Liver (tissue), 9 donors: ENCODE data around the gene EHD1. TPM values are rescaled to one million over a fixed set of nuclear protein-coding genes. Genes with fewer than 3 reads are reported as not detected.

Experiments
- DNase-seq: peaks from one replicate; pipeline ENCODE4 v3.0.0-alpha.2; 2017; ENCODE audit warnings: low spot score
- H3K27ac ChIP-seq, 2 donors: one replicate each; pipeline ENCODE4 v1.7.0; 2013; ENCODE audit warnings: inconsistent platforms in 2 of 2, low read length in 2 of 2, control low read depth in 1 of 2, low read depth in 1 of 2, mild to moderate bottlenecking in 1 of 2
- H3K27me3 ChIP-seq, 4 donors: one replicate each; pipeline versions ENCODE4 v1.6.1 to v1.7.0; 2013; ENCODE audit warnings: low read length in 3 of 4, inconsistent platforms in 1 of 4, mild to moderate bottlenecking in 1 of 4, moderate library complexity in 1 of 4; ENCODE audit not compliant: control insufficient read depth in 4 of 4, insufficient read depth in 4 of 4
- H3K36me3 ChIP-seq, 4 donors: one replicate each; pipeline versions ENCODE4 v1.6.1 to v1.7.0; 2013; ENCODE audit warnings: low read length in 3 of 4, mild to moderate bottlenecking in 3 of 4, low read depth in 1 of 4, moderate library complexity in 1 of 4; ENCODE audit not compliant: control insufficient read depth in 4 of 4, insufficient read depth in 3 of 4
- H3K4me1 ChIP-seq, 4 donors: one replicate each; pipeline versions ENCODE4 v1.6.1 to v1.7.0; 2013; ENCODE audit warnings: low read length in 3 of 4, mild to moderate bottlenecking in 3 of 4, moderate library complexity in 1 of 4; ENCODE audit not compliant: control insufficient read depth in 4 of 4, insufficient read depth in 4 of 4
- H3K4me3 ChIP-seq, 3 donors: one replicate each; pipeline versions ENCODE4 v1.6.1 to v1.7.0; 2013; ENCODE audit warnings: low read length in 3 of 3, control low read depth in 1 of 3, low read depth in 1 of 3, mild to moderate bottlenecking in 1 of 3
- H3K9ac ChIP-seq, 2 donors: one replicate each; pipeline ENCODE4 v1.7.0; 2013; ENCODE audit warnings: low read length in 2 of 2, mild to moderate bottlenecking in 2 of 2, moderate library complexity in 2 of 2, control low read depth in 1 of 2, low read depth in 1 of 2
- H3K9me3 ChIP-seq, 4 donors: one replicate each; pipeline versions ENCODE4 v1.6.1 to v1.7.0; 2013; ENCODE audit warnings: low read length in 3 of 4; ENCODE audit not compliant: control insufficient read depth in 4 of 4
- ATF3 ChIP-seq: IDR thresholded peaks from 2 replicates; pipeline ENCODE4 v1.6.1; 2016; ENCODE audit warnings: antibody characterized with exemption
- FOXA1 ChIP-seq: IDR thresholded peaks from 2 replicates; pipeline ENCODE4 v1.6.1; 2016; ENCODE audit warnings: antibody characterized with exemption
- FOXA2 ChIP-seq: IDR thresholded peaks from 2 replicates; pipeline ENCODE4 v1.6.1; 2016; ENCODE audit warnings: antibody characterized with exemption
- GABPA ChIP-seq, 2 donors: IDR thresholded peaks in 1 of 2; conservative IDR thresholded peaks in 1 of 2; 2 replicates each; pipeline ENCODE4 v1.6.1; 2016; ENCODE audit warnings: antibody characterized with exemption in 2 of 2, mild to moderate bottlenecking in 1 of 2, moderate library complexity in 1 of 2
- HNF4A ChIP-seq, 2 donors: conservative IDR thresholded peaks; 2 replicates each; pipeline ENCODE4 v1.6.1; 2016; ENCODE audit warnings: antibody characterized with exemption in 2 of 2, mild to moderate bottlenecking in 2 of 2
- HNF4G ChIP-seq: IDR thresholded peaks from 2 replicates; pipeline ENCODE4 v1.6.1; 2016; ENCODE audit warnings: antibody characterized with exemption
- JUND ChIP-seq, 2 donors: IDR thresholded peaks; 2 replicates each; pipeline ENCODE4 v1.6.1; 2016; ENCODE audit warnings: antibody characterized with exemption in 2 of 2
- NR2F2 ChIP-seq: IDR thresholded peaks from 2 replicates; pipeline ENCODE4 v1.6.1; 2016; ENCODE audit warnings: antibody characterized with exemption
- RAD21 ChIP-seq, 2 donors: IDR thresholded peaks; 2 replicates each; pipeline ENCODE4 v1.6.1; 2016; ENCODE audit warnings: antibody characterized with exemption in 2 of 2, mild to moderate bottlenecking in 2 of 2
- REST ChIP-seq: IDR thresholded peaks from 2 replicates; pipeline ENCODE4 v1.6.1; 2016; ENCODE audit warnings: antibody characterized with exemption, mild to moderate bottlenecking
- RXRA ChIP-seq, 2 donors: IDR thresholded peaks; 2 replicates each; pipeline ENCODE4 v1.6.1; 2017 to 2018; ENCODE audit warnings: antibody characterized with exemption in 2 of 2, mild to moderate bottlenecking in 1 of 2
- SP1 ChIP-seq: IDR thresholded peaks from 2 replicates; pipeline ENCODE4 v1.6.1; 2018; ENCODE audit warnings: antibody characterized with exemption, mild to moderate bottlenecking
- TAF1 ChIP-seq: conservative IDR thresholded peaks from 2 replicates; pipeline ENCODE4 v1.6.1; 2016; ENCODE audit warnings: antibody characterized with exemption, mild to moderate bottlenecking
- YY1 ChIP-seq: IDR thresholded peaks from 2 replicates; pipeline ENCODE4 v1.6.1; 2016; ENCODE audit warnings: antibody characterized with exemption, mild to moderate bottlenecking
- WGBS: extraction: QIAGEN DNeasy Blood & Tissue Kit; methylation state at CpG from one replicate; pipeline ENCODE4 v1.1.7; 2013; 5-methylcytosine and 5-hydroxymethylcytosine counted together
- polyA plus RNA-seq, 2 donors: library from polyadenylated mRNA; stranded (reverse) in 1 of 2; unstranded in 1 of 2; fragments of 200-250 nt in 1 of 2; fragments of >200 nt in 1 of 2; fragmentation: Nextera tagmentation in 1 of 2; extraction: Ambion mirVana in 1 of 2; gene quantifications; one replicate each; pipeline versions ENCODE4 v1.2.1 to v1.2.3, GENCODE V29; 2013 to 2015
- total RNA-seq, 2 donors: library from RNA; depleted of rRNA; stranded (reverse); fragments of >200 nt; gene quantifications; one replicate each; pipeline ENCODE4 v1.2.3, GENCODE V29; 2014
- TF ChIP-seq, protein P1 (sequence below): IDR thresholded peaks from 2 replicates; pipeline ENCODE4 v1.6.1; 2016; ENCODE audit warnings: antibody characterized with exemption
- TF ChIP-seq, protein P2 (sequence below): IDR thresholded peaks from 2 replicates; pipeline ENCODE4 v1.6.1; 2016; ENCODE audit warnings: antibody characterized with exemption
- TF ChIP-seq, protein P3 (sequence below): fragments of 150-350 bp; IDR thresholded peaks from 2 replicates; pipeline ENCODE4 v1.5.1; 2017; ENCODE audit warnings: improper control_type of control experiment, low read depth, low read length; ENCODE audit not compliant: missing input control
- donor health status: healthy.
- donor health status: healthy.
- donor health status: healthy.
- donor health status: healthy.
- donor health status: healthy.

The EHD1 gene
- total and polyA plus RNA-seq, 4 donors = 8.3 to 36.4 (median 19.2) TPM

- TF ChIP-seq REST (no peak), FOXA2 (no peak), ATF3 (no peak)
These were observed 9.5 kb upstream of the EHD1 start (continued) for GRCh38 chr11:64887757-64888405.

- Histone ChIP-seq H3K9me3 (no peaks in the 10 kb centered on the region), H3K9ac (no peak overlapping the region), H3K36me3 (no peaks in the 10 kb centered on the region), H3K4me3 (no peak overlapping the region), H3K4me1 (peaks cover 10 to 42% (median 34%) of the 10 kb centered on the region in 4 donors), H3K27me3 (no peaks in the 10 kb centered on the region), H3K27ac (peak overlapping the region; percentile 52 to 62)
- no peak for DNase-seq
- no peak for TF ChIP-seq SP1
- no peak for TF ChIP-seq HNF4G
- TF ChIP-seq YY1 = no peak
- 80% methylated on average over 8 of the region's 8 CpGs for WGBS
These were observed 8.9 kb upstream of the EHD1 start for GRCh38 chr11:64887234-64887756.

- Histone ChIP-seq H3K4me3 (no peak overlapping the region), H3K9ac (no peak overlapping the region), H3K27ac (peak overlapping the region in 1 of 2 donors; percentile 15), H3K27me3 (no peaks in the 10 kb centered on the region), H3K4me1 (peaks cover 10 to 30% (median 25%) of the 10 kb centered on the region in 4 donors), H3K9me3 (no peaks in the 10 kb centered on the region), H3K36me3 (no peaks in the 10 kb centered on the region)
- no peak for DNase-seq
- 69% methylated on average over 15 of the region's 15 CpGs for WGBS
- TF ChIP-seq TAF1 (no peak), YY1 (no peak), RAD21 (IDR thresholded peaks at IDR 0.05) (no peak), NR2F2 (no peak), JUND (IDR thresholded peaks at IDR 0.05) (no peak), GABPA (IDR thresholded peaks at IDR 0.05 in 1 of 2, conservative IDR thresholded peaks at IDR 0.05 in 1 of 2) (no peak), FOXA2 (no peak), FOXA1 (no peak), ATF3 (peak; percentile 31), HNF4A (conservative IDR thresholded peaks at IDR 0.05) (peak in 1 of 2 donors; percentile 10), SP1 (no peak), RXRA (IDR thresholded peaks at IDR 0.05) (no peak), HNF4G (no peak)
- TF ChIP-seq, protein P1, sequence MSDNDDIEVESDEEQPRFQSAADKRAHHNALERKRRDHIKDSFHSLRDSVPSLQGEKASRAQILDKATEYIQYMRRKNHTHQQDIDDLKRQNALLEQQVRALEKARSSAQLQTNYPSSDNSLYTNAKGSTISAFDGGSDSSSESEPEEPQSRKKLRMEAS = peak; percentile 13
- TF ChIP-seq, protein P2, sequence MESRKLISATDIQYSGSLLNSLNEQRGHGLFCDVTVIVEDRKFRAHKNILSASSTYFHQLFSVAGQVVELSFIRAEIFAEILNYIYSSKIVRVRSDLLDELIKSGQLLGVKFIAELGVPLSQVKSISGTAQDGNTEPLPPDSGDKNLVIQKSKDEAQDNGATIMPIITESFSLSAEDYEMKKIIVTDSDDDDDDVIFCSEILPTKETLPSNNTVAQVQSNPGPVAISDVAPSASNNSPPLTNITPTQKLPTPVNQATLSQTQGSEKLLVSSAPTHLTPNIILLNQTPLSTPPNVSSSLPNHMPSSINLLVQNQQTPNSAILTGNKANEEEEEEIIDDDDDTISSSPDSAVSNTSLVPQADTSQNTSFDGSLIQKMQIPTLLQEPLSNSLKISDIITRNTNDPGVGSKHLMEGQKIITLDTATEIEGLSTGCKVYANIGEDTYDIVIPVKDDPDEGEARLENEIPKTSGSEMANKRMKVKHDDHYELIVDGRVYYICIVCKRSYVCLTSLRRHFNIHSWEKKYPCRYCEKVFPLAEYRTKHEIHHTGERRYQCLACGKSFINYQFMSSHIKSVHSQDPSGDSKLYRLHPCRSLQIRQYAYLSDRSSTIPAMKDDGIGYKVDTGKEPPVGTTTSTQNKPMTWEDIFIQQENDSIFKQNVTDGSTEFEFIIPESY = no peak
- TF ChIP-seq, protein P3, sequence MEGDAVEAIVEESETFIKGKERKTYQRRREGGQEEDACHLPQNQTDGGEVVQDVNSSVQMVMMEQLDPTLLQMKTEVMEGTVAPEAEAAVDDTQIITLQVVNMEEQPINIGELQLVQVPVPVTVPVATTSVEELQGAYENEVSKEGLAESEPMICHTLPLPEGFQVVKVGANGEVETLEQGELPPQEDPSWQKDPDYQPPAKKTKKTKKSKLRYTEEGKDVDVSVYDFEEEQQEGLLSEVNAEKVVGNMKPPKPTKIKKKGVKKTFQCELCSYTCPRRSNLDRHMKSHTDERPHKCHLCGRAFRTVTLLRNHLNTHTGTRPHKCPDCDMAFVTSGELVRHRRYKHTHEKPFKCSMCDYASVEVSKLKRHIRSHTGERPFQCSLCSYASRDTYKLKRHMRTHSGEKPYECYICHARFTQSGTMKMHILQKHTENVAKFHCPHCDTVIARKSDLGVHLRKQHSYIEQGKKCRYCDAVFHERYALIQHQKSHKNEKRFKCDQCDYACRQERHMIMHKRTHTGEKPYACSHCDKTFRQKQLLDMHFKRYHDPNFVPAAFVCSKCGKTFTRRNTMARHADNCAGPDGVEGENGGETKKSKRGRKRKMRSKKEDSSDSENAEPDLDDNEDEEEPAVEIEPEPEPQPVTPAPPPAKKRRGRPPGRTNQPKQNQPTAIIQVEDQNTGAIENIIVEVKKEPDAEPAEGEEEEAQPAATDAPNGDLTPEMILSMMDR = no peak
These were observed 7.2 kb upstream of the EHD1 start for GRCh38 chr11:64885367-64886286.
